D721Med (cell line): ENCODE measurements around the gene LYVE1.

Experiments
- DNase-seq: peaks from one replicate; pipeline ENCODE4 v3.0.0; 2011; ENCODE audit warnings: low spot score; ENCODE audit not compliant: insufficient read length
- FAIRE-seq: peaks from 2 replicates; lab custom pipeline; 2011; peaks lifted over from hg19 to GRCh38; lab: Jason Lieb, UNC
- CTCF ChIP-seq: IDR thresholded peaks from 2 replicates; pipeline ENCODE4 v1.5.1; 2012; ENCODE audit warnings: mild to moderate bottlenecking, control low read depth; ENCODE audit not compliant: insufficient read depth; ENCODE audit errors: missing control alignments

Gene LYVE1

DNA sequence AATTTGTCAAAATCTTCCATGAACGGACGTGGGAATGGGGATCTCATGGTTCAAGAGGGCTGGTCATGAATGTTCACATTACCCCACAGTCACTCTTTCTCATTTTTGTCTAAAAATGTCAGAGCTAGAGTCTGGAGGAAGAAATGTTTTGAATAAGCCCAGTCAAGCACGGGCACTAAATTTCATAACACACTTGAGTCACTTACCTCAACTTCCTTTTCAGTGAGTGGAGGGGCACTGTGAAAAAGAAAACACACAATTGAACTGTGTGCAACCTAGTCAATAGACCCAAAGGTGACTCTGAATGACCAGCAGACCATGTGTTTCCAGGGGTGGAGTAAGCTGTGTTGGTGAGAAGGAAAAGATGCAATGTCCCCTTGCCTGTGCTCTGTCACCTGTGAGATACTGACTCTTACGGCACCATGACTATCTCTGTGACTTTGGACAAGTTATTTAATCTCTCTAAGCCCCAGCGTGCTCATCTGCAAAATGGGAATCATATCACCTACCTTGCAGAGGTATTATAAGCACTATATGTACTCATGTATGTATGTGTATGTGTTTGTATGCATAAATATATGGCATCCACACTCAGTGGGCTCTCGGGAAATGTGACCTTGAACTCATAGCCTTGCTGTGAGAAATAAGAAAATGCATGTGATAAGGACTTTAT lies 38.2 kb upstream of the LYVE1 start:
- no peak for TF ChIP-seq CTCF
- DNase-seq (no peak), FAIRE-seq (no peak)

DNA sequence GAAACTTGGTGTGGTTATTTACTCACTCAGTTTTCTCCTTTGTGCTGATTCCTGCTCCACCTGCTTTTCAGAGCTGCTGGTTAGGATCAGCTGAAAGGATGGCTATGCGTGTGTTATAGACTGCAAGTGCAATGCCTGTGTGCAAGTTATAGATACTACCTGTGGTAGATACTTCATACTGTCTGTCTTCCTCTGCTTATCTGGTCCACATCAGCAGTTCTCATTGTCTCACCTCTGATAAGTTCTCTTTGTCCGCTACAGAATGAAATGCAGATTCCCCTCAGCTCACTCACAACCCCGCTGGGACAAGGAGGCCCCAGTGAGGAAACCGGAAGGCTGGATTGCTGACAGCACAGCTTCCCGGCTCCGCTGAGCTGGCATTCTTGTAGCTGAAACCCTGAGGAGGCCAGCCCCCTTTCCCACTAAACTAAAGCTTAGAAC lies 37.5 kb upstream of the LYVE1 start:
- FAIRE-seq (no peak), DNase-seq (no peak)
- no peak for TF ChIP-seq CTCF

- FAIRE-seq: no peak
- TF ChIP-seq CTCF: no peak
- no peak for DNase-seq
Measured at GRCh38 chr11:10604798-10605197, 36.3 kb upstream of the LYVE1 start.

DNA sequence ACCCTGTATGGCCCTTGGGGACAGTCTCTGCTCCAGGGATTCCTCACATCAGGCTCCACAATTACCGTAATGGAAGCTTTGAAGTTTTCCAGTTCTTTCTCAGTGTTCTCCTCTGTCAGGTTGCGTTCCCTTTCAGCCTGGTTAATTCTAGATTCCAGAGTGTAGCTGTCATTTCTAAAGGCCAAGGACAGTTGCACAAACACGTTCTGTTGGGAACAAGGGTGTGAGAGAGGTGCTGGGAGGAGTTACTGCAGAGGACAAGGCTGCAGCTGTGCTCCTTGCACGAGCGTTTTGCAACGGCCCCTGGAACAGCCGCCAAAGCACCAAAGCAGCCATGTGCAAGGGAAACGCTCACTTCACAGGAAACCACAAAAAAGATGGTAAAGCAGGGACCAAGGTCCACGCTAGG lies 35.9 kb upstream of the LYVE1 start:
- DNase-seq (no peak), FAIRE-seq (no peak)
- TF ChIP-seq CTCF: no peak

- DNase-seq: no peak
- FAIRE-seq: no peak
- TF ChIP-seq CTCF: no peak
Measured at GRCh38 chr11:10603721-10604297, 35.3 kb upstream of the LYVE1 start.

DNA sequence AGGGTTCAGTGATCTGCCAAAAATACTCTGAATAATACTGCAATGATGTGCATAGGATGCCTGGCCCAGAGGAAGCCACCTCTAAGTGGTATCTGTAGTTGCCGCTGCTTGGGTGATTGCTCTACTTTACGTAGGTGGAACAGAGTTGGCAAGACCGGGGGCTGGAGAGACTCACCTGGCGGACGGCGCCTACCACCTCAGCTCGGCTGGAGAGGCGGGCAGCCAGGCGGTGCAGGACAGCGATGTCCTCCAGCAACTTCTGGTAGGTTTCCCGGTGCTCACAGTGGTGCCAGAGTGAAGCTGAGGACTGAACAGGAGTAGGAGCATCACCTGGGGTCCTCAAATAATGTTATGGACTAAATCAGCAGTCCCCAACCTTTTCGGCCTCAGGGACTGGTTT lies 34.5 kb upstream of the LYVE1 start:
- DNase-seq: no peak
- no peak for TF ChIP-seq CTCF
- no peak for FAIRE-seq

- no peak for TF ChIP-seq CTCF
- FAIRE-seq (no peak), DNase-seq (no peak)
Measured at GRCh38 chr11:10602366-10602765, 33.9 kb upstream of the LYVE1 start.
